ENCODE measurements around the gene PDLIM5.

Gene PDLIM5

GRCh38 chr4:94665500-94666404, 214.0 kb downstream of the PDLIM5 start:
- DNase-seq: no peak

GRCh38 chr4:94668724-94669123, 217.0 kb downstream of the PDLIM5 start:
- no peak for DNase-seq

GRCh38 chr4:94669672-94670664, 218.2 kb downstream of the PDLIM5 start:
- DNase-seq: no peak

GRCh38 chr4:94671113-94671512, 219.4 kb downstream of the PDLIM5 start:
- DNase-seq: no peak

- no peak for DNase-seq
Measured at GRCh38 chr4:94673961-94674360, 222.2 kb downstream of the PDLIM5 start.

DNA sequence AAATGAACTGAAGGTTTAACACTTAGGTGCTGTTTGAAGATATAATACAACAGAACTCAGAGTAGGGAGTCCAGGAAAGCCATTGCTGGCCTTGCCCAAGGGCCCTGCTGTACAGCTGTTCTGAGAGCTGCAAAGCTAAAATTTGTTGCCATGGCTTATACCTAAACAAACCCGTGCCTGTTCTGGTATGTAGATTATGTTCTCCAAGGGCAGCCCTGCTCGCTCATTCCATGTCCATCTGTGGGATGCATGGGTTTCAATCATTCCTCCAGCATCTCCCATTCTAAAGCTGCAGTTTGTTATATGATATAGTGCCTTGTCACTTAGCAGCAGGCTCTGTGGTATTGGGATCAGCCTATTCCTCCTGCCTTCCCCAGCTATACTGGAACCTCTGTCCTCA, 225.2 kb downstream of the PDLIM5 start:
- DNase-seq: no peak

GRCh38 chr4:94678896-94679295, 227.2 kb downstream of the PDLIM5 start:
- DNase-seq: no peak

- DNase-seq: no peak
Measured at GRCh38 chr4:94680176-94680862, 228.6 kb downstream of the PDLIM5 start.

GRCh38 chr4:94686086-94686485, 234.3 kb downstream of the PDLIM5 start:
- DNase-seq: no peak

DNA sequence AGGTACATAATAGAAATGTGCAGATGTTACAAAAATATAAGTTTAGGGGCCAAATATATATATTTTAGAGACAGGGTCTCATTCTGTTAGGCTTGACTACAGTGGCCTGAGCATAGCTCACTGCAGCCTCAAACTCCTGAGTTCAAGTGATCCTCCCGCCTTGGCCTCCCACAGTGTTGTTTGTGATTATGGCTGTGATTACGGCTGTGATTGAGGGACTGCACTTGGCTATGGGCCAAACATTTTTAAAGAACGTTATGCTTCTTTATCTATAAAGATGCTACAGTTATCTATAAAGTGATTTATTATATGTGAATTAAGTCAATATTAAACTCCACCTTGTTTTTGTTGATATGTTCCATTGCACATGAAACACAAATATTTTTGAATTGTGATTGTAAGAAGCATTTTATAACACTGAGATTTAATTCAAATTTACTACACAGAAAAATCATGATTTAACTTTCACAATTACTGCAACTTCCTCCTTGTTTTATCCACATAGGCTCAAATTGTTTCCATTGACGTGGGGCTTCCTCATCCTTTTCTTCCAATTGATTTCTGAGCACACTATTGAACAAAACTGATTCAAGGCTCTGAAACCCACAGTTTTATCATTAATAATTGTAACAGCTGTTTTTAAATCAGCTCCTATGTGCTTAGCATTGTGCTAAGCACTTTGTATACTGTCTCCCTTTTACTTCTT, 237.6 kb downstream of the PDLIM5 start:
- no peak for DNase-seq

GRCh38 chr4:94690851-94691254, 239.1 kb downstream of the PDLIM5 start:
- DNase-seq: no peak

GRCh38 chr4:94691552-94691951, 239.8 kb downstream of the PDLIM5 start:
- no peak for DNase-seq

GRCh38 chr4:94695384-94695783, 243.6 kb downstream of the PDLIM5 start:
- no peak for DNase-seq

GRCh38 chr4:94698187-94698586, 246.4 kb downstream of the PDLIM5 start:
- DNase-seq: no peak

DNA sequence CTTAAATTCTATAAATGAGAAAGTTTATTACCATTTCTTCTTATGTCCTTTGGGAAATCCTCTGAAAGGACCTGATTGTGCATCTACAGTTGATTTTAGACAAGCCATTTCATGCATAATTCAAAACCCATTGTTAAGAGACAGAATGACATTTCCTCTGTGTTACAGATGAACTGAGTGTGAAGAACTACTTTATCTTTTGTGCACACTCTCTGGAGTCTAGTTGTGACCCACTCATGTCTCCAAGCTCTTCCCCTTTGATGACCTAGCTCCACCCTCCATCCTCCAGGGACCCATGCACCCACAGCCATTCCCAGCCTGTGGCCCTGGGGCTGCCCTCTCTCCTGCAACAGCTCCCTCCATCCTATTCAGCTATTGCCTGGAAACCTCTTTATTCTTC, 248.6 kb downstream of the PDLIM5 start:
- no peak for DNase-seq

GRCh38 chr4:94701631-94702300, 250.0 kb downstream of the PDLIM5 start:
- DNase-seq: no peak

GRCh38 chr4:94711635-94712034, 259.9 kb downstream of the PDLIM5 start:
- DNase-seq: no peak

GRCh38 chr4:94714365-94715160, 262.8 kb downstream of the PDLIM5 start:
- DNase-seq: no peak

GRCh38 chr4:94715726-94716125, 264.0 kb downstream of the PDLIM5 start:
- no peak for DNase-seq
